OCI-LY1 (cell line): ENCODE results near the gene SPACA4.
A peak's percentile ranks its signal among the peaks of the same experiment; 100 is the strongest.

Source experiments
- H2AFZ ChIP-seq: fragments of 200-600 bp; sonication (generic), shearing (Covaris generic); 2 replicates; pipeline ENCODE4 v1.6.0; 2014; ENCODE audit warnings: antibody characterized with exemption, mild to moderate bottlenecking, low read length
- H3F3A ChIP-seq: fragments of 200-600 bp; sonication (generic), shearing (Covaris generic); 2 replicates; pipeline ENCODE4 v1.6.0; 2014; ENCODE audit warnings: mild to moderate bottlenecking, antibody characterized with exemption, low read length, moderate library complexity; ENCODE audit not compliant: insufficient read depth
- H3K27ac ChIP-seq: fragments of 200-600 bp; sonication (generic); 2 replicates; pipeline ENCODE4 v1.5.1; 2014; ENCODE audit warnings: low read length, mixed run types, mild to moderate bottlenecking, low read depth; ENCODE audit not compliant: poor library complexity, severe bottlenecking
- H3K27me3 ChIP-seq: fragments of 200-600 bp; sonication (generic); 2 replicates; pipeline ENCODE4 v1.6.0; 2014; ENCODE audit warnings: antibody characterized with exemption, mild to moderate bottlenecking, low read length, moderate library complexity; ENCODE audit not compliant: insufficient read depth
- H3K36me3 ChIP-seq: fragments of 200-600 bp; sonication (generic); 2 replicates; pipeline ENCODE4 v1.6.1; 2014; ENCODE audit warnings: mild to moderate bottlenecking, antibody characterized with exemption, low read length, moderate library complexity, mixed read lengths; ENCODE audit not compliant: insufficient read depth
- H3K4me1 ChIP-seq: fragments of 200-600 bp; sonication (generic); 2 replicates; pipeline ENCODE4 v1.5.1; 2014; ENCODE audit warnings: mild to moderate bottlenecking, low read length, moderate library complexity; ENCODE audit not compliant: insufficient read depth, severe bottlenecking
- H3K4me2 ChIP-seq: fragments of 200-600 bp; sonication (generic), shearing (Covaris generic); 2 replicates; pipeline ENCODE4 v1.6.1; 2014; ENCODE audit warnings: low read length
- H3K4me3 ChIP-seq: fragments of 200-600 bp; sonication (generic); 2 replicates; pipeline ENCODE4 v1.5.1; 2014; ENCODE audit warnings: low read length, low read depth, mild to moderate bottlenecking, mixed read lengths; ENCODE audit not compliant: poor library complexity, severe bottlenecking
- H3K79me2 ChIP-seq: fragments of 200-600 bp; shearing (Covaris generic); 2 replicates; pipeline ENCODE4 v1.6.1; 2016; ENCODE audit warnings: mixed run types, low read length, mixed read lengths; ENCODE audit not compliant: insufficient read depth
- H3K9ac ChIP-seq: fragments of 200-600 bp; sonication (generic), shearing (Covaris generic); 2 replicates; pipeline ENCODE4 v1.6.1; 2014; ENCODE audit warnings: mild to moderate bottlenecking, low read length, mixed read lengths
- H3K9me2 ChIP-seq: fragments of 200-600 bp; sonication (generic), shearing (Covaris generic); 2 replicates; pipeline ENCODE4 v1.6.1; 2014; ENCODE audit warnings: low read depth, mild to moderate bottlenecking, low read length, mixed read lengths
- H3K9me3 ChIP-seq: fragments of 200-600 bp; shearing (Covaris generic); 2 replicates; pipeline ENCODE4 v1.6.1; 2014; ENCODE audit warnings: low read length, mixed read lengths
- H4K20me1 ChIP-seq: fragments of 200-600 bp; sonication (generic), shearing (Covaris generic); 2 replicates; pipeline ENCODE4 v1.6.0; 2016; ENCODE audit warnings: mild to moderate bottlenecking, low read length; ENCODE audit not compliant: insufficient read depth
- EZH2 ChIP-seq: fragments of 200-600 bp; sonication (generic), shearing (Covaris generic); IDR thresholded peaks from 2 replicates; pipeline ENCODE4 v1.8.0; 2017; ENCODE audit warnings: borderline replicate concordance, mixed run types, mild to moderate bottlenecking, antibody characterized with exemption, low read length, moderate library complexity, mixed read lengths
- TF ChIP-seq, protein P1 (sequence below): fragments of 200-600 bp; sonication (generic), shearing (Covaris generic); IDR thresholded peaks from 2 replicates; pipeline ENCODE4 v1.5.1; 2017; ENCODE audit warnings: mild to moderate bottlenecking, antibody characterized with exemption, low read length, moderate library complexity, mixed read lengths

SPACA4 gene

DNA sequence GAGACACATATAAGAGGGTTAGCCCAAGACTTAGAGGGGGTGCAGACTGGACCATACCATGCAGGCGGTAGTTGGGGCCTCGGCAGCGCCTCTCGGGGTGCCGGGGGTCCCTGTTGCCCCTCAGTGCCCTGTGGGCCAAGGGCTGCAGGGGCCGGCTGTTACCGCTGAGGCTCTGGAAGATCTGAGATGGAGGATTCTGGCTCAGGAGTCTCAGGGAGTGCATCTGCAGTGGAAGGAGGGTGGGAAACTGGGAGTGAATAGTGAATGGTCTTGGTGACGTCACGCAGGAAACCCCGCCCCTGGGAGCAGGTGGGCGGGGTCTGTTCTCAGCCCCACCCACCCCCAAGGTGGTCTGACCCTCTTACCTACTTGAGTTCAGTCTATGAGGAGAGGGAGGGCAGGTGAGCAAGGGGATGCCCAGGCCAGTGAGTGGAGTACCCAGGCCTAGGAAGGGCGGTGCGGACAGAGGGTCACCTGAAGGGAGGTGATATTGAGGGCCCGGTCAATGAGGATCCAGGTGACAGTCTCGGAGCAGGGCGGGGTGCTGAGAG, 32.4 kb downstream of the SPACA4 start:
- Histone ChIP-seq H3K27ac (peak overlapping the region; percentile 96), H2AFZ (no peak overlapping the region)
- no peak for TF ChIP-seq EZH2
- TF ChIP-seq, protein P1, sequence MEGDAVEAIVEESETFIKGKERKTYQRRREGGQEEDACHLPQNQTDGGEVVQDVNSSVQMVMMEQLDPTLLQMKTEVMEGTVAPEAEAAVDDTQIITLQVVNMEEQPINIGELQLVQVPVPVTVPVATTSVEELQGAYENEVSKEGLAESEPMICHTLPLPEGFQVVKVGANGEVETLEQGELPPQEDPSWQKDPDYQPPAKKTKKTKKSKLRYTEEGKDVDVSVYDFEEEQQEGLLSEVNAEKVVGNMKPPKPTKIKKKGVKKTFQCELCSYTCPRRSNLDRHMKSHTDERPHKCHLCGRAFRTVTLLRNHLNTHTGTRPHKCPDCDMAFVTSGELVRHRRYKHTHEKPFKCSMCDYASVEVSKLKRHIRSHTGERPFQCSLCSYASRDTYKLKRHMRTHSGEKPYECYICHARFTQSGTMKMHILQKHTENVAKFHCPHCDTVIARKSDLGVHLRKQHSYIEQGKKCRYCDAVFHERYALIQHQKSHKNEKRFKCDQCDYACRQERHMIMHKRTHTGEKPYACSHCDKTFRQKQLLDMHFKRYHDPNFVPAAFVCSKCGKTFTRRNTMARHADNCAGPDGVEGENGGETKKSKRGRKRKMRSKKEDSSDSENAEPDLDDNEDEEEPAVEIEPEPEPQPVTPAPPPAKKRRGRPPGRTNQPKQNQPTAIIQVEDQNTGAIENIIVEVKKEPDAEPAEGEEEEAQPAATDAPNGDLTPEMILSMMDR = no peak

DNA sequence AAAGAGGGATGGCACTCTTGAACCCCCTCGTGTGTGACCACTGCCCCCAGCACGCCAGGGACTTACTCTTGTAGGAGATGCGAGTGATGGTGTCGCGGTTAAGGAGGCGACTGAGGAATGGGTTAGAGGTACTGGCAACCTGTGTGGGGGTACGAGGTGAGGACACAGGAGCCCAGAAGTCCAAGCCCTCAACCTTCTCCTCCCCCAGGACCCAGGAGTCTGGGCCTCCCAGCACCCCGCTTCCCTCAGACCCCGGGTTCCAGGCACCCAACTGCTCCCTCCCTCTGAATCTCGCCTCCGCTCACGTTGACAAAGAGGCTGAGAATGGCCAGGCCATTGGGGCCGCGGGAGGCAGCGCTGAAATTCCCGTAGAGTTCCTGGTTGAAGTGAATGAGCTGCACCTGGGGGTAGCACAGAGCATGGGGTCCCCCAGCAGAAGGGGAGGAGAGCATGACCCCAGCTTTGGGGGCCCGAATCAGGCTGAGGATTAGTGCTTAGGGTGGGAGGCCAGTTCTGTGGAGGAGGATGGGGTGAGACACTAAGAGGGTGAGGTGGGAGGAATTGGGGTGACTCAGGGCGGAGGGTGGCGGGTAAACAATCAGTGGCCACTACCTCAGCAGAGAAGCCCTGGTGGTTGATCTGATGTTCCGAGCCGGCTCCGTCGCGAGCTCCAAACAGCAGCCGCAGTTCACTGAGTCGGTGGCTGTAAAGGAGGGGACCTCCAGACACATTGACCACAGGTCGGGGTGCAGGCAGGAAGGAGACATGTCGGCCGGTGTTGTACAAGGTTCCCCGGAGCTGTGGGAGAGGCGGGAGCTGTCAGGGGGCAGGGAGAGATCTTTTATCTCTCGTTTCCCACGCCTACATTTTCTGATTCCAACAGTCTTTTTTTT, 33.2 kb downstream of the SPACA4 start:
- no peak overlapping the region for H3K4me3 ChIP-seq
- H3K9ac ChIP-seq = no peak overlapping the region
- no peak overlapping the region for H2AFZ ChIP-seq
- H4K20me1 ChIP-seq = no peaks in the 10 kb centered on the region
- H3K9me2 ChIP-seq = no peaks in the 10 kb centered on the region
- no peaks in the 10 kb centered on the region for H3K36me3 ChIP-seq
- no peak overlapping the region for H3K27ac ChIP-seq
- H3K79me2 ChIP-seq = no peaks in the 10 kb centered on the region
- H3K27me3 ChIP-seq = no peaks in the 10 kb centered on the region
- H3K4me2 ChIP-seq = no peak overlapping the region
- peaks cover 32% of the 10 kb centered on the region for H3K4me1 ChIP-seq
- TF ChIP-seq, protein P1 = no peak
- TF ChIP-seq EZH2 = no peak
- H3F3A ChIP-seq = 0 out of 2 replicates have a peak, but pooled peaks cover 4% of the 10 kb centered on the region
- H3K9me3 ChIP-seq = no peaks in the 10 kb centered on the region

More for the DNA sequence above, 32.4 kb downstream of the SPACA4 start:
- Histone ChIP-seq H3K36me3 (no peaks in the 10 kb centered on the region), H3K9me2 (no peaks in the 10 kb centered on the region), H3K4me3 (peak overlapping the region; percentile 63), H3K9me3 (no peaks in the 10 kb centered on the region), H4K20me1 (no peaks in the 10 kb centered on the region), H3K79me2 (no peaks in the 10 kb centered on the region), H3F3A (0 out of 2 replicates have a peak, but pooled peaks cover 5% of the 10 kb centered on the region), H3K9ac (peak overlapping the region; percentile 73; the same call in 1 of the 2 replicates), H3K4me1 (peaks cover 41% of the 10 kb centered on the region), H3K4me2 (peak overlapping the region; percentile 80), H3K27me3 (no peaks in the 10 kb centered on the region)

DNA sequence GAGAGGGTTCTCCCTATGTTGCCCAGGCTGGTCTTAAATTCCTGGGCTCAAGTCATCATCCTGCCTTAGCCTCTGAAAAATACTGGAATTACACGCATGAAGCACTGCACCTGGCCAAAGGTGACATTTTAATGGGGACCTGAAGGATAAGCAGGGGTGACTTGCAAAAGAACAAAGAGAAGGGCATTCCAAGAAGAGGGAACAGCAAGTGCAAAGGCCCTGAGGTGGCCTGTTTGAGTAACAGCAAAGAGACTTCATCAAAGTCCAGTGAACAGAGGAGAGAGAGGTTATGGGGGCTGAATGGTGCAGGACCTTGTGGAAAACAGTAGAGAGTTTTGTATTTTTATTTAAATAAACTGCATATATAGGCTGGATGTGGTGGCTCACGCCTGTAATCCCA, 35.3 kb downstream of the SPACA4 start:
- TF ChIP-seq, protein P1 = no peak
- no peak for TF ChIP-seq EZH2
- Histone ChIP-seq H4K20me1 (no peaks in the 10 kb centered on the region), H3K9me2 (no peaks in the 10 kb centered on the region), H3K79me2 (no peaks in the 10 kb centered on the region), H3K4me2 (no peak overlapping the region), H3K9ac (no peak overlapping the region), H2AFZ (no peak overlapping the region), H3K27me3 (no peaks in the 10 kb centered on the region), H3K4me1 (peaks cover 22% of the 10 kb centered on the region), H3F3A (no peaks in the 10 kb centered on the region), H3K36me3 (no peaks in the 10 kb centered on the region), H3K27ac (no peak overlapping the region), H3K4me3 (no peak overlapping the region), H3K9me3 (no peaks in the 10 kb centered on the region)
